ENCODE measurements around the gene CCL20. TPM values are rescaled to one million over a fixed set of nuclear protein-coding genes. Genes with fewer than 3 reads are reported as not detected.
A peak's percentile ranks its signal among the peaks of the same experiment; 100 is the strongest.

CCL20 gene
- total and polyA plus RNA-seq, 2 of the 13 experiments (the other 11 are each of a cell fraction or from before 2014, with no cell fraction given), result 223 to 903 TPM

DNA sequence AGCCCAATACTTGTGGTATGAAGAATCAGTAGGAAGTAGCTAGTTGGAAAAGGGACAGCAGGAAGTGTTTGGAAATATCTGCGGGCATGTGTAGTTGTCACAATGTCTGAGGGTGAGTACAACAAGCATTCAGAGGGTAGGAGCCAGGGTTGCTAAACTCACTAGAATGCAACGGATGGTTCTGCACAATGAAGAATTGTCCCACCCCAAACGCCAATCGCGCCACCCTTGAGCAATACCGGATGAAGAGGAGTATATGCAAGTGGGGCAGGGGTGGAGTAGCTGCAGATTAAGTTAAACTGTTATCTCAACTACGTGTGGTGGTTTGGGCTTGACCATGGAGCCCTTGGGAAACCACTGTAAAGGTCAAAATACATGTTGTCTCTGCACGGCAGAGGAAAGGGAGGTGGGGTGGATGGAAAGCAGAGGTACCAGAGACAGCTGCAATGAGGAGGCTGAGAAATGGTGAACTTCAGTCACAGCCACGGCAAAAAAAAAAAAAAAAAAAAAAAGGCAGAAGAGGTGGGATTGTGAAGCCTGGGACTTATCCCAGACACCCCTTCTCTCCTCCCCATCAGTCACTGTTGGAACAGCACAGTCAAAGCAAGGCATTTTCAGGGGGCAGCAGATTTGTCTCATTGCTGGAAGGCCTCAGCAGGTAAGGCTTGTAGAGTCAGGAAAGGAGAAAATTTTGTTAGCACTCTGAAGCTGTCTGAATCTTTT is 5.2 kb downstream of the CCL20 start (continued):
- TF ChIP-seq CHD4 (IDR thresholded peaks at IDR 0.05; ENCODE audit: borderline replicate concordance, low read length), result peak; percentile 65; the same call in 1 of the 2 replicates
- no peak for TF ChIP-seq PBX3 (CRISPR knock-in tag; IDR thresholded peaks at IDR 0.05; ENCODE audit: borderline replicate concordance)
- TF ChIP-seq ZBTB37 (CRISPR knock-in tag; IDR thresholded peaks at IDR 0.05), result peak; percentile 92
- 0 out of 2 replicates have a peak, but pooled peaks have one; percentile 84 for TF ChIP-seq BATF2 (CRISPR knock-in tag; IDR thresholded peaks at IDR 0.05)
- no peak; the same call in 1 of the 2 replicates for TF ChIP-seq ZSCAN20 (CRISPR knock-in tag; IDR thresholded peaks at IDR 0.05; ENCODE audit: borderline replicate concordance)
- TF ChIP-seq ZBTB1 (CRISPR knock-in tag; IDR thresholded peaks at IDR 0.05; ENCODE audit: borderline replicate concordance), result no peak
- peak; percentile 96; the same call in 1 of the 2 replicates for TF ChIP-seq ZNF724P (CRISPR knock-in tag; IDR thresholded peaks at IDR 0.05; ENCODE audit: borderline replicate concordance)
- TF ChIP-seq JUN (CRISPR knock-in tag; IDR thresholded peaks at IDR 0.05), result peak; percentile 94
- TF ChIP-seq ZNF17 (CRISPR knock-in tag; IDR thresholded peaks at IDR 0.05), result no peak
- peak; percentile 99 for TF ChIP-seq REPIN1 (CRISPR knock-in tag; IDR thresholded peaks at IDR 0.05; ENCODE audit: borderline replicate concordance, low read depth)
- peak; percentile 78; the same call in 1 of the 2 replicates for TF ChIP-seq KDM2A (CRISPR knock-in tag; IDR thresholded peaks at IDR 0.05; ENCODE audit: borderline replicate concordance, low read depth)
- TF ChIP-seq ZNF383 (CRISPR knock-in tag; IDR thresholded peaks at IDR 0.05; ENCODE audit: borderline replicate concordance), result no peak
- TF ChIP-seq, protein P1, sequence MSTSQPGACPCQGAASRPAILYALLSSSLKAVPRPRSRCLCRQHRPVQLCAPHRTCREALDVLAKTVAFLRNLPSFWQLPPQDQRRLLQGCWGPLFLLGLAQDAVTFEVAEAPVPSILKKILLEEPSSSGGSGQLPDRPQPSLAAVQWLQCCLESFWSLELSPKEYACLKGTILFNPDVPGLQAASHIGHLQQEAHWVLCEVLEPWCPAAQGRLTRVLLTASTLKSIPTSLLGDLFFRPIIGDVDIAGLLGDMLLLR (CRISPR knock-in tag; IDR thresholded peaks at IDR 0.05), result no peak; the same call in 1 of the 2 replicates
- TF ChIP-seq TEAD2 (CRISPR knock-in tag; IDR thresholded peaks at IDR 0.05), result no peak
- TF ChIP-seq SIX1 (CRISPR knock-in tag; IDR thresholded peaks at IDR 0.05; ENCODE audit: borderline replicate concordance), result peak; percentile 82; the same call in 1 of the 2 replicates
- TF ChIP-seq ZNF83 (CRISPR knock-in tag; IDR thresholded peaks at IDR 0.05; ENCODE audit: borderline replicate concordance), result no peak
- peak; percentile 71; the same call in 1 of the 2 replicates for TF ChIP-seq ELF4 (CRISPR knock-in tag; IDR thresholded peaks at IDR 0.05; ENCODE audit: borderline replicate concordance)
- TF ChIP-seq NR2F1 (CRISPR knock-in tag; IDR thresholded peaks at IDR 0.05), result peak; percentile 81 to 82
- peak; percentile 85; the same call in 1 of the 2 replicates for TF ChIP-seq SMAD1 (CRISPR knock-in tag; IDR thresholded peaks at IDR 0.05; ENCODE audit: borderline replicate concordance, low read depth)
- no peak for TF ChIP-seq HMGA1 (CRISPR knock-in tag; conservative IDR thresholded peaks at IDR 0.05)
- 0 out of 2 replicates have a peak, but pooled peaks have one; percentile 37 for TF ChIP-seq ZNF777 (CRISPR knock-in tag; IDR thresholded peaks at IDR 0.05)
- no peak for TF ChIP-seq ZNF563 (CRISPR knock-in tag; IDR thresholded peaks at IDR 0.05)
- TF ChIP-seq TEAD3 (CRISPR knock-in tag; optimal IDR thresholded peaks at IDR 0.05; ENCODE audit: borderline replicate concordance), result peak; percentile 96
- peak; percentile 64 for TF ChIP-seq SRF (IDR thresholded peaks at IDR 0.05; ENCODE audit: low read depth, low read length)
- 0 out of 2 replicates have a peak, but pooled peaks have one; percentile 32 for TF ChIP-seq ZNF557 (CRISPR knock-in tag; IDR thresholded peaks at IDR 0.05)
